H4 (cell line): ENCODE results near the gene PTCRA. TPM values are rescaled to one million over a fixed set of nuclear protein-coding genes. Genes with fewer than 3 reads are reported as not detected.

Source experiments
- DNase-seq: peaks from one replicate; pipeline ENCODE4 v3.0.0-alpha.2; 2015; ENCODE audit warnings: low spot score
- total RNA-seq: library from RNA; depleted of rRNA; stranded (reverse); fragments of >200 nt; shearing (Covaris generic); gene quantifications from 2 replicates; pipeline ENCODE4 v1.2.3, GENCODE V29; 2014

PTCRA gene
- total RNA-seq, 1 experiment from 2014 or later = not detected

DNA sequence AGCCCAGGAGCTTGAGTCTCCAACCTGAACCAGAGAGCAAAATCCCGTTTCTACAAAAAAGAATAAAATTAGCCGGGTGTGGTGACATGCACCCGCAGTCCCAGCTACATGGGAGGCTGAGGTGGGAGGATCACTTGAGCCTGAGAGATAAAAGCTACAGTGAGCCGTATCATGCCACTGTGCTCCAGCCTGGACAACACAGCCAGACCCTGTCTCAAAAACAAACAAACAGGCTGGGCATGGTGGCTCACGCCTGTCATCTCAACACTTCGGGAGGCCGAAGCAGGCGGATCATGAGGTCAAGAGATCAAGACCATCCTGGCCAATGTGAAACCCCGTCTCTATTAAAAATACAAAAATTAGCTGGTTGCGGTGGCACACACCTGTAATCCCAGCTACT is 11.4 kb upstream of the PTCRA start:
- no peak for DNase-seq

DNA sequence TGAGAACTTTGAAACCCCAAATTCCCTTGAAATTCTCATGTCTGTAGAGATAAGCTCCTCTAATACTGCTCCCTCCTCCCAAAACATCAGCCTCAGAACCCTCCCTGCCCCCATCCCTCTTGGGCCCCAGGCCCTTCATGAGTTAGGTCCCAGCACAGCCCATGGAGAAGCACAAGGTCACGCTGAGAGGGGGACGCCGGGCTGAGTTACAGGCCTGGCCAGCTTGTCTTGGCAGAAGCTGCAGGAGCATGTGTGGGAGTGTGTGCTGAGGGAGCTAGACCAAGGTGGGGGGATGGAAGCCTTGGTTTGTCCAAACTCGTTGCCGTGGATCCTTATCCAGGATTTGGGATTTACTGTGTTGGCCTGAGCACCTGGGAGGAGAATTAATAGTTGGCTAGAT is 8.5 kb upstream of the PTCRA start:
- no peak for DNase-seq

DNA sequence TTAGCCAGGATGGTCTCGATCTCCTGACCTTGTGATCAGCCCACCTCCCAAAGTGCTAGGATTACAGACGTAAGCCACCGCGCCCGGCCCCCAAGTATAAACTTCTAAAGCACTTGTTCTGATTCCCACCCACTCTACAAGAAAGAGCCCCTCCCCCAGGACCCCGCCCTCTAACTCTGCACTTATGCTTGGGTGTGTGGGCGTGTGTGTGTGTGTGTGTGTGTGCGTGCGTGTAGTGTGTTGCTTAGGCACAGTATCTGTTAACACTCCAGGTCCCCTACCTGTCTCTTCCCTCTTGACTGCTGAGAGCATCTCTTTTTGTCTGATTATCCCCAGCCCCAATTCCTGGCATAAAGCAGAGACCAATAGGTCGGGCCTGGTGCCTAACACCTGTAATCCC is 6.0 kb upstream of the PTCRA start:
- no peak for DNase-seq

GRCh38 chr6:42911171-42912021 is 4.5 kb upstream of the PTCRA start:
- no peak for DNase-seq

GRCh38 chr6:42914546-42914945 is 1.3 kb upstream of the PTCRA start:
- no peak for DNase-seq

DNA sequence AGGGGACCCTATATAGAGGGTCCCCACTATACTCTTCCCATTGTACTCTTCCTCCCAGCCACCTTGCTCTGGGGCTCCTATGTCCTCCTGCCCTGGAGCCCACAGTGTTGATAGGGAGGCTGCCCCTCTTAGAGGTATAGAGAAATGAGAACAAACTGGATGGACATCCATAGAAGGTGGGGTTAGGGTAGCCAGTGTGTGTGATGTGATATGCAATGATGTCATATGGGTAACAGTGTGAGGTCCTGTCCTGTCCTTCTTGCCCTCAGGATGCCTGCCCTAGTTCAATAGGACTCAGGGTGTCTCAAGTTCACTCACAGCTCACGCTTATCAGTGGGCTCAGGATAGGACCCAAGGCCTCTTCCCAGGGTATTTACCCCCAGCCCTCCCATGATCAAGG is 435 bp downstream of the PTCRA start:
- no peak for DNase-seq

GRCh38 chr6:42921801-42922200 is 5.9 kb downstream of the PTCRA start:
- no peak for DNase-seq

GRCh38 chr6:42923666-42924065 is 7.8 kb downstream of the PTCRA start:
- DNase-seq = no peak

DNA sequence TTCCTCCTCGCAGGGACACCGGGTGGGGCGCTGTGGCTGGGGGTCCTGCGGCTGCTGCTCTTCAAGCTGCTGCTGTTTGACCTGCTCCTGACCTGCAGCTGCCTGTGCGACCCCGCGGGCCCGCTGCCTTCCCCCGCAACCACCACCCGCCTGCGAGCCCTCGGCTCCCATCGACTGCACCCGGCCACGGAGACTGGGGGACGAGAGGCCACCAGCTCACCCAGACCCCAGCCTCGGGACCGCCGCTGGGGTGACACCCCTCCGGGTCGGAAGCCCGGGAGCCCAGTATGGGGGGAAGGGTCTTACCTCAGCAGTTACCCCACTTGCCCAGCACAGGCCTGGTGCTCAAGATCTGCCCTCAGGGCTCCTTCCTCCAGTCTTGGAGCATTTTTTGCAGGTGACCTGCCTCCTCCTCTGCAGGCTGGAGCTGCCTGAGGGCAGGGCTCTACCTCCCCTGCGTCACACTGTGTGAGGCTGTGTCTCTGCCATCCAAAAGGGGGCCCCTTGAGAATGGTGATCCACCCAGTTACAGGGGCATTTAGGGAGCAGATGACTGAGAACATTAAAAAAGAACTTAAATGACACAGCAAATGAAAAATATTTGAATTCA is 9.5 kb downstream of the PTCRA start:
- DNase-seq = no peak

DNA sequence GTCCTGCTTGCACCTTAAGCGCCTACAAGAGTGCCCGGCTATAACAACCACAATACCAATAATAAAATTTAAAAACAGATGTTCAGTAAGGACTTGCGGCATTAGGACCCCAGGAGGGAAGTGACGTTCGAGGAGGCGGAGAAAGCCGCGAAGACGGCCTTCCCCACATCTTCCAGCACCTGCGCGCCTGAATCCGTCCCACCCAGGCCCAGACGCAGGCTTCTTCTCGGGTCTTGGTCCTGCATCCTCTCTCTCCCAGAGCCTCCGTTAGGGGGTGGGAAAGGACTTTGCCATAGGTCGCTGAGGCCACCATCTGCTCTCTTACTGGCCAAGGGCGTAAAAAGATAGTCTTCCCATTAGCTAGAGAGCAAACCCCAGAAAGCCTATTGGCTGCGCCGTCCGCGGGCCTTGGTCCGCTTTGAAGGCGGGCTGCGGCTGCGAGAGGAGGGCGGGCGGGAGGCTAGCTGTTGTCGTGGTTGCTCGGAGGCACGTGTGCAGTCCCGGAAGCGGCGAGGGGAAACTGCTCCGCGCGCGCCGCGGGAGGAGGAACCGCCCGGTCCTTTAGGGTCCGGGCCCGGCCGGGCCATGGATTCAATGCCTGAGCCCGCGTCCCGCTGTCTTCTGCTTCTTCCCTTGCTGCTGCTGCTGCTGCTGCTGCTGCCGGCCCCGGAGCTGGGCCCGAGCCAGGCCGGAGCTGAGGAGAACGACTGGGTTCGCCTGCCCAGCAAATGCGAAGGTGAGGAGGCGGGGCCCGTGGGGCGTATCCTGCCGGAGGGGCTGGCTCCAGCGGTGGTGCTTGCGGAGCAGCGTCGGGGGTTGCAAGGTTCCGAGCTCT is 13.3 kb downstream of the PTCRA start, which contains the start of gene CNPY3:
CNPY3 (plus strand) TSS at position 495 of the 835 bp plus-strand sequence; CDS start at position 586, 91 bp downstream.
- peak; percentile 99 for DNase-seq

- DNase-seq = peak; percentile 36
These were observed 14.0 kb downstream of the PTCRA start for GRCh38 chr6:42929821-42930360.

GRCh38 chr6:42932412-42932811 is 16.6 kb downstream of the PTCRA start:
- DNase-seq = no peak

GRCh38 chr6:42933205-42933604 is 17.4 kb downstream of the PTCRA start:
- no peak for DNase-seq

DNA sequence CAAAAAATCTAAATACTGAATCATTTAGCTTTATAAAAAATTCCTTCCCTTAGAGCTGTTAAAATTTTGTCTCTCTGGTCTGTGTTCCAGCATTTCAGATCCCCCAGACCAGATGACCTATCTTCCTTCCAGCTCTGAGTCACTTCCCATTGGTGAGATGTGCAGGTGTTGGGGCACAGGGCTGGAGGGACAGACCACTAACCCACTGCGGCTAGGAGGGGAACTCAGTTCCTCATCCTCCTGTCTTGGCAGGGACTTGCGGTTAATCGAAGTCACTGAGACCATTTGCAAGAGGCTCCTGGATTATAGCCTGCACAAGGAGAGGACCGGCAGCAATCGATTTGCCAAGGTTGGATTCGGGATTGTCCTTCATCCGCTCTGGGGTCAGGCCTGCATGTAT is 19.5 kb downstream of the PTCRA start:
- DNase-seq = no peak

- no peak for DNase-seq
These were observed 20.5 kb downstream of the PTCRA start for GRCh38 chr6:42936398-42936797.

DNA sequence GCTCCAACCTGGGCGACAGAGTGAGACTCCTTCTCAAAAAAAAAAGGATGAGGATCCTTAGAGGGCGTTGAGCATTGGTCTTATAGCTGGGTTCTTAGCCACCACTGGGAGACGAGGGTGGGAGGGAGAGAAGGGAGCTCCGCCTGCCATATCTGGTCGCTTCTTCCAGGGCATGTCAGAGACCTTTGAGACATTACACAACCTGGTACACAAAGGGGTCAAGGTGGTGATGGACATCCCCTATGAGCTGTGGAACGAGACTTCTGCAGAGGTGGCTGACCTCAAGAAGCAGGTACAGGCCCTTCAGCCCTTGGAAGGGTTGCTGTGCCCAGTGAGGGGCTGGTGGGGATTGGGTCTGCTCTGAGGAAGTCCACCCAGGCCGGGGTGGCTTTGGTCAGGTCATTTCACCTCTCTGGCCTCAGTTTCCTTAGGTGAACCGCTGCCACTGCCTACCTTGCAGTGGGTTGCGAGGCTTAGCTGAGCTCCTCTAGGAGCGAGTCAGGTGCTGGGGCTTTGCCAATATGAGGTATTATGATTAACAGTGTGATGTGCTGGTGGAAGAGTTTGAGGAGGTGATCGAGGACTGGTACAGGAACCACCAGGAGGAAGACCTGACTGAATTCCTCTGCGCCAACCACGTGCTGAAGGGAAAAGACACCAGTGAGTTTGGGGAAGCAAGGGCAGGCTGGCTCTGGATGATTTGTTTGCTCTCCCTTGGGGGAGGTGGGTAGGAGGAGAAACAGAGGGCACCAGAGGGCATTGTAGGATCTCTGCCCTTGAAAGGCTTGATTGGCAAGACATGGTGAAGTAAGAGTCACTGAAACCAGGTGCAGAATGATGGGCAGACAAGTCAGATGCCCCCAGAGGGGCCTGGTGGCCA is 21.9 kb downstream of the PTCRA start:
- no peak for DNase-seq

GRCh38 chr6:42938428-42938796 is 22.6 kb downstream of the PTCRA start:
- no peak for DNase-seq

GRCh38 chr6:42938987-42939809 is 23.3 kb downstream of the PTCRA start:
- no peak for DNase-seq

GRCh38 chr6:42939810-42940167 is 23.9 kb downstream of the PTCRA start:
- DNase-seq = no peak

DNA sequence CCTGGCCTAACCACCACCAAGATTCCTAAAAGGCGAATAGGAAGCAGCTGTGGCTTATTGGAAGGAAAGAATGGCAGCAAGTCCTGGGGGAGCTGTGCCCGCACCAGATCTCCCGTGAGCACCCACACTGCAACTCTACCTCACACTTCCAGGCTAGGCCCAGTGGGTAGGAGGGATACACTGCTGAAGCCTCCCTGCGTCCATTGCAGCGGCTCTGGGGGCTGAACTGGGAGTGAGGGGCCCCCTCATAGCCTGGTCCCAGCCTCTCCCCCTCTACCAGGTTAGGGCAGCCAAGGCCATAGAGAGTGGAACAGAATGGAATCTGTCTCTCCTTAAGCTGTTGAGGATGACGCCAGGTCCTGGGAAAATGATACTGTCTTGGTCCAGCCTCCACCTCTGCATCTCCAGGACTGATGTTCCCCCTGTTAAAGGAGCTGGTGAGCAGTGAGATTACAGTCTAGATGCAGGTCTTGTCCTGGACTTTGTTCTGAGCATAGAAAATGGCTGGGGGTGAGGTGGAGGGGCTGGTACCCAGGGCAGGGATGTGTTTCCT is 24.7 kb downstream of the PTCRA start:
- no peak for DNase-seq
